GM12874 (cell line): Measurements from ENCODE around the gene BTD.

ENCODE experiments used
- TF ChIP-seq, protein P1 (sequence below): IDR thresholded peaks from 2 replicates; pipeline ENCODE4 v1.5.1; 2011; ENCODE audit warnings: low read depth, mild to moderate bottlenecking, control low read depth, low read length, moderate library complexity; ENCODE audit not compliant: insufficient read depth

The BTD gene

DNA sequence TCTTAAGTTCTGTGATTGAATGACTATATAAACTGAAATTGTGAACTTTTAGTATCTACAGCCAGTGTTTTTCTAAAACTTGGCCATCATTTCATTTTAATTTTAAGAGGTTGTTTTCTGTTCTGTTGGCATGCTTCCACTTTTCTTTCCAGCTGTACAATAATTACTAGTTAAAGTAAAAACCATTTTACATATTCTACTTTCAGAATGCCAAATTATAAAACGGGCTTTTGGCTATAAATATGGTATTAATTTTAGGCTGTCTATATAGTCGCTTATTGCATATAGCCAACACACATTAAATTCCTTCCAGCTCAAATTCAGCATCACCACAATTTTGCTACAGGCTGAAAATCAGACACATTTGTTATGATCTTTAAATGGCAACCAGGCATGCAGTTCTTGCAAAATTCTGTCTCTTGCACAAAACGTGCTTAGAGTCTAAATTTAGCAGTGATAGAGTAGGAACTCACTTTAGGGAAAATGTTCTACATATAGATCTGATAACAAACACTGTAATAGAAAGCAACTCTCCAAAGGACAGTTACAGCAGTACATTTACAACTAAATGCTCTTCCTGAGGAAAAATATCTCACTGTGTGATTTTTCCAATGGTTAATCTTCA lies 81.1 kb downstream of the BTD start:
- TF ChIP-seq, protein P1, sequence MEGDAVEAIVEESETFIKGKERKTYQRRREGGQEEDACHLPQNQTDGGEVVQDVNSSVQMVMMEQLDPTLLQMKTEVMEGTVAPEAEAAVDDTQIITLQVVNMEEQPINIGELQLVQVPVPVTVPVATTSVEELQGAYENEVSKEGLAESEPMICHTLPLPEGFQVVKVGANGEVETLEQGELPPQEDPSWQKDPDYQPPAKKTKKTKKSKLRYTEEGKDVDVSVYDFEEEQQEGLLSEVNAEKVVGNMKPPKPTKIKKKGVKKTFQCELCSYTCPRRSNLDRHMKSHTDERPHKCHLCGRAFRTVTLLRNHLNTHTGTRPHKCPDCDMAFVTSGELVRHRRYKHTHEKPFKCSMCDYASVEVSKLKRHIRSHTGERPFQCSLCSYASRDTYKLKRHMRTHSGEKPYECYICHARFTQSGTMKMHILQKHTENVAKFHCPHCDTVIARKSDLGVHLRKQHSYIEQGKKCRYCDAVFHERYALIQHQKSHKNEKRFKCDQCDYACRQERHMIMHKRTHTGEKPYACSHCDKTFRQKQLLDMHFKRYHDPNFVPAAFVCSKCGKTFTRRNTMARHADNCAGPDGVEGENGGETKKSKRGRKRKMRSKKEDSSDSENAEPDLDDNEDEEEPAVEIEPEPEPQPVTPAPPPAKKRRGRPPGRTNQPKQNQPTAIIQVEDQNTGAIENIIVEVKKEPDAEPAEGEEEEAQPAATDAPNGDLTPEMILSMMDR = no peak

DNA sequence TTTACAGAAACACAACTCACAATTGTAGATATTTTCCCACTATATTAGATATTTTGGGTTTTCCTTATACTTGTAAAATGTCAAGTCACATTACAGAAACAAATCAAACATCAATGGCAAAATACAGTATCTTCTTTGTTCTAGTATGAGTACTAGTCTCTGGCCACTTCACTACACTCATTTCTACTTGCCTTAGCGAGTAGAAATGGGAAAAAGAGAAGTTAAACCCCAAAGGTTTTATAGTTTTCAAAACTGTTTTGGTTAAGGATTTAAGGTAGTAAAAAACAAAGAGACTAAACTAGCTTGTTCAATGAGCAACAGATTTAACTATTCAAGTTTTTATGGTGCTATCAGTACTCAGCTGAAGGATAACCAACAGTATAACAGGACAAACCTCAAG lies 81.7 kb downstream of the BTD start:
- TF ChIP-seq, protein P1 = no peak

DNA sequence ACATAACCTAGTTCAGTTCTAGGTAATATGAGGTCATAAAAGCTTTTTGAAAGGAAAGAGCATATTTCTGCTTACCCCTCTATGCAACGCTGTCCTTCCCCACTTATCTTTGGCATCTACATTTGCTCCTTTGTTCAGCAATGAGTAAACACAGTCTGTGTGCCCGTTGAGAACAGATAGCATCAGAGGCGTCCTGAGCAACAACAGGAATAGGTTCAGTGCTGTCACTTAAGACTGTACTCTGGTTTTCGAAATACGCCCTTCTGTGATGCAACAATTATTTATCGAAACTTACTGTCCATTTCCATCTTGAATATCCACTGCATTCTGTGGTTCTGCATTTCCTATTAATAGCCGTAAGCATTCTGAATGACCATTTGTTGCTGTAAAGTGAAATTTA lies 84.4 kb downstream of the BTD start:
- TF ChIP-seq, protein P1 = no peak

DNA sequence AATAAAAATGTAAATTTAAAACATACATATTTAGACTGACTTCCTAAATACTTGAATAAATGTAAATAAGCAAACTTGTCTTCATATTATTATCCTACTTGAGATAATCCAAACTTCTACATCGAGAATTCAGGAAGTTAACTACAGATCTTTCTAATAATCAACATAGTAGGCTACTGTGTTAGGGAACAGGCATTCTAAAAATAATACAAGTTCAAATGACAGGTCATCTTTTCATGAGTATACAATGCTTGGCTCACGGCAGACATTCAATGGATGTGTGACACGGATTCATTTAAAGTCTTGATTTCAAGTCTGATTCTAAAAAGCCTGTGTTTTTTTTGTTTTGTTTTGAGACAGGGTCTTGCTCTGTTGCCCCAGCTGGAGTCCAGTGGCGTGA lies 88.7 kb downstream of the BTD start:
- TF ChIP-seq, protein P1 = no peak

DNA sequence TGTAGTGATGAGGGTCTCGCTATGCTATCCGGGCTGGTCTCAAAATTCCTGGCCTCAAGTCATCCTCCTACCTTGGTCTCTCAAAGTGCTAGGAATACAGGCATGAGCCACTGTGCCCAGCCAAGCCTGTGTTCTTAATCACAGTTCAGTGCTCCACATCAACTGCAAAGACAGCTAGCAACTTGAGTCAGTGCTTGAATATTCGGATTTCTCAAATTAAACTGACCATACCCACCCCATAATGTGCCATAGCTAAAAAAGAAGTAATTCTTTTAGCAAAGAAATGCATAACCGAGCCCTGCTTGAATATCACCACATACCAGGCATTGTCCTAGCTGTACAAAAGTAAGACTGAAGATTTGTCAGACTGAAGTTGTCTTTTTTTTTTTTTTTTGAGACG lies 89.2 kb downstream of the BTD start:
- TF ChIP-seq, protein P1 = no peak

DNA sequence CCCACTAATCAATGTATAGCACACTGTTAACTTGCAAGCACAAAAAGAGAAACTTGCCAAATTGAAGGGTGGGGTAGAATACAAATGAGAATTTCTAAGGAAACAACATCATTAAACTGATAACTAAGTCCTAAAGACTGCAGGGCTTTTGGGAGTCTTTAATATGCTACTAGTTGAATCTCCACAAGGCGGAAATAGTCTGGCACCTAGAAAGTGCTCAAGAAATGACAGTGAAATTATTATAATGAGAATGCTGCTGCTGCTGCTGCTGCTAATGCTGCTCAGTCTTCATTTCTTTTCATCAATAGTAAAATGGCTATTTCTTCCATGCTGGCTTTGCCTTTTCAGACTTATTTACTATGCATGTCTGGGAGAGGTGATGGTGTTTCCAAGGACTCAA lies 91.8 kb downstream of the BTD start:
- TF ChIP-seq, protein P1 = no peak

DNA sequence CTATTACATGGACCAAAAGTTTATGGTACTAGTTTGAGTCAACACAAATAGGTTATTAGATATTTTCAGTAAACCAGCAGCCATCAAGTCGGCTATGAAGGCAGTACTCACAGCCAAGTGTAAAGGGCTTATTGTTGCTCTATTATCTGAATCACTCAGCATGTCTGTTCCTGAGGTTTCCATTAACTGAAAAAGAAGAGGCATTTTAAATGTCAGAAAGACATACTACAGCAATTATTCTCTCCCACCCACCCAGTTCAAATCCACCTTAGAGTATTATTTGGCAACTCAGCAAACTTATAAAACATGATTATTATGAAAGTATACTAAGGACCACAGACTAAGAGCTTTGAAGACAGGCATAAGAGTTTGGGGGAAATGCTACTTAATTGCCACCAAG lies 93.1 kb downstream of the BTD start:
- TF ChIP-seq, protein P1 = no peak
